Activated naive CD4-positive, alpha-beta T cell treated with anti-CD3 and anti-CD28 coated beads, Interleukin-2, amount 50 U/mL, for 24 hours (primary cell): ENCODE data around the gene NFATC2IP.
"Not testable (repeated sequence)": the region's sequence is repeated elsewhere in the genome, so short reads cannot be mapped to it uniquely, and the experiment has no call there.

Experiments used
- H3K27ac Mint-ChIP-seq: one replicate; pipeline ENCODE4 v1.8.0; 2021; ENCODE audit warnings: mild to moderate bottlenecking, mixed read lengths
- H3K27me3 Mint-ChIP-seq: one replicate; pipeline ENCODE4 v1.8.0; 2021; ENCODE audit warnings: mixed read lengths
- H3K36me3 Mint-ChIP-seq: one replicate; pipeline ENCODE4 v1.8.0; 2021; ENCODE audit warnings: mixed read lengths
- H3K4me1 Mint-ChIP-seq: one replicate; pipeline ENCODE4 v1.8.0; 2021; ENCODE audit warnings: mixed read lengths
- H3K4me3 Mint-ChIP-seq: one replicate; pipeline ENCODE4 v1.8.0; 2021; ENCODE audit warnings: mild to moderate bottlenecking, mixed read lengths
- H3K9me3 Mint-ChIP-seq: one replicate; pipeline ENCODE4 v1.8.0; 2021; ENCODE audit warnings: mixed read lengths

NFATC2IP gene

GRCh38 chr16:28937222-28937876 lies 13.4 kb upstream of the NFATC2IP start:
- no peaks in the 10 kb centered on the region for H3K36me3 Mint-ChIP-seq
- no peak overlapping the region for H3K27ac Mint-ChIP-seq
- no peak overlapping the region for H3K4me3 Mint-ChIP-seq
- no peaks in the 10 kb centered on the region for H3K27me3 Mint-ChIP-seq
- peaks cover 16% of the 10 kb centered on the region for H3K4me1 Mint-ChIP-seq
- H3K9me3 Mint-ChIP-seq: no peaks in the 10 kb centered on the region

GRCh38 chr16:28938721-28939120 lies 12.0 kb upstream of the NFATC2IP start:
- no peak overlapping the region for H3K27ac Mint-ChIP-seq
- H3K27me3 Mint-ChIP-seq: no peaks in the 10 kb centered on the region
- no peak overlapping the region for H3K4me3 Mint-ChIP-seq
- H3K4me1 Mint-ChIP-seq: peaks cover 16% of the 10 kb centered on the region
- H3K36me3 Mint-ChIP-seq: no peaks in the 10 kb centered on the region
- no peaks in the 10 kb centered on the region for H3K9me3 Mint-ChIP-seq

GRCh38 chr16:28939825-28940224 lies 10.9 kb upstream of the NFATC2IP start:
- H3K36me3 Mint-ChIP-seq, H3K4me3 Mint-ChIP-seq, H3K27me3 Mint-ChIP-seq, H3K9me3 Mint-ChIP-seq, H3K27ac Mint-ChIP-seq: not testable (repeated sequence)
- peaks cover 16% of the 10 kb centered on the region for H3K4me1 Mint-ChIP-seq

DNA sequence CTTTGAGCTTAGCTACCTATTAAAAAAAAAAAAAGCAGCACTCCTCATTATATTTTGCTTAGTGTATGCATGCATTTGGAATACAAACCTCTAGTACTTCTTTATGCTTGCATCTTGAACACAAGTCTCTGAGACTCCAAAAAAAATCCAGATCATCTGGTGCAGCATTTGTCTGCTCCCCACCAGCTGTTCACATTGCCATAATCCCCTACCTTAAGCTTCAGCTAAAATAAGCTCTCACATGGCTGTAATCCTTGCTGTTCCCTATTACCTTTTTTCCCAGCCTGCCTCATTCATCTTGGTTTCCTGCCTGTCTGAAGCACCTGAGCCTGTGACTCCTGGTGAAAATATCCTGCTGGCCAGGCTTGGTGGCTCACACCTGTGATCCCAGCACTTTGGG lies 7.5 kb upstream of the NFATC2IP start:
- Mint-ChIP-seq H3K9me3 (no peaks in the 10 kb centered on the region), H3K27ac (no peak overlapping the region), H3K27me3 (no peaks in the 10 kb centered on the region)

DNA sequence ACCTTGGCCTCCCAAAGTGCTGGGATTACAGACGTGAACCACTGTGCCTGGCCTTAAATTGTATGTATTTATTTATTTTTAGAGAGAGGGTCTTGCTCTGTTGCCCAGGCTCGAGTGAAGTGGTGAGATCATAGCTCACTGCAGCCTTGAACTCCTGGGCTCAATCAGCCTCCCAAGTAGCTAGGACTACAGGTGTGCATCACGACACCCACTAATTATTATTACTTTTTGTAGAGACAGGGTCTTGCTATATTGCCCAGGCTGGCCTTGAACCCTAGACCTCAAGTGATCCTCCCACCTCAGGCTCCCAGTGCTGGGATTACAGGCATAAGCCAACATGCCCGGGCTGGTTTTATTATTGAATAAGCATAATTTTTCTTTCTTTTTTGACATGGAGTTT lies 4.1 kb upstream of the NFATC2IP start:
- Mint-ChIP-seq H3K9me3 (no peaks in the 10 kb centered on the region), H3K4me3 (no peak overlapping the region), H3K27ac (no peak overlapping the region), H3K27me3 (no peaks in the 10 kb centered on the region), H3K4me1 (peaks cover 18% of the 10 kb centered on the region), H3K36me3 (no peaks in the 10 kb centered on the region)

More for the DNA sequence above, 7.5 kb upstream of the NFATC2IP start:
- no peak overlapping the region for H3K4me3 Mint-ChIP-seq
- H3K4me1 Mint-ChIP-seq: peaks cover 8% of the 10 kb centered on the region
- no peaks in the 10 kb centered on the region for H3K36me3 Mint-ChIP-seq

DNA sequence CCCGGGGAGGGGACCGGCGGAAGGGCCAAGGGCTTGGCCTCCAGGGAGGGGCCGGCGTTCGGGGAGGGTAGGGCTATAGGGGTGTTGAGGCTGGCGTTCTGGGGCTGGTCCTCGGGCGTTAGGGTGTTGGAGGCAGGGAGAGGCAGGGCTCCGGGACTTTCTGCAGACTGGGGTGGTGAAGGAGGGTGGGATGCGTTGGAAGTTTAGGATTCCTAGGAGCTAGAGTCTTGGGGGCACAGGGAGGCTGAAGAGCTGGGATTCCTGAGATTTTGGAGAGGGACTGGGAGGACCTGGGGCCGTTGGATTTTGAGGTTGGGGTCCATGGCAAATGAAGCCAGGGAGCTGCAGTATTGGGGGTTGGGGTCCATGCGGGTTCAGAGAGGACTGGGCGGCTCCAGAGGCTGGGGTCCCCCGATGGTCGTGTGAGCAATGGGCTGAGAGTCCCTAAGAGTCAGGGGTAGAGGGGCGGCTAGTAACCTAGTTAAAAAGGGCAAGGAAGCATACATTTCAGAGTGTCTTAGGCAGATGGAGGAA lies 740 bp downstream of the NFATC2IP start:
- peak overlapping the region; percentile 84 for H3K27ac Mint-ChIP-seq
- peak overlapping the region; percentile 92 for H3K4me3 Mint-ChIP-seq
- no peaks in the 10 kb centered on the region for H3K27me3 Mint-ChIP-seq
- H3K4me1 Mint-ChIP-seq: peaks cover 40% of the 10 kb centered on the region
- H3K36me3 Mint-ChIP-seq: peaks cover 2% of the 10 kb centered on the region
- no peaks in the 10 kb centered on the region for H3K9me3 Mint-ChIP-seq

- no peak overlapping the region for H3K4me3 Mint-ChIP-seq
- H3K27me3 Mint-ChIP-seq: no peaks in the 10 kb centered on the region
- H3K36me3 Mint-ChIP-seq: peaks cover 11% of the 10 kb centered on the region
- no peaks in the 10 kb centered on the region for H3K9me3 Mint-ChIP-seq
- peaks cover 23% of the 10 kb centered on the region for H3K4me1 Mint-ChIP-seq
- no peak overlapping the region for H3K27ac Mint-ChIP-seq
Measured at GRCh38 chr16:28958216-28958615, 7.5 kb downstream of the NFATC2IP start.

DNA sequence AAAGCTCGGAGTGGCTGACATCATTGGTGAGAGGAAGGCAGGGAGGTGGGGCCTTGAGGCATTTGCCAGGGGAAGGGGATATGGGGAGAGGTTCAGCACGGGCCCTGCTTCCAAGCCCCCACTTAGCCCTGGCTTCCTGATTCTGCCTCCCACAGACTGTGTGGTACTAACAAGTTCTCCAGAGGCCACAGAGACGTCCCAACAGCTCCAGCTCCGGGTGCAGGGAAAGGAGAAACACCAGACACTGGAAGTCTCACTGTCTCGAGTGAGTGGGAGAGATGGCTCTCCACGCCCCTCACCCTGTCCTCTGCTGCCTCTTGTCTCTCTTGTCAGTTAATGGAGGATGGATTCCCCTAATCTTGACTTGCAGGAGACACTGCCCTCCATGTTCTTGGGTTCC lies 8.1 kb downstream of the NFATC2IP start:
- Mint-ChIP-seq H3K4me3 (no peak overlapping the region), H3K36me3 (peaks cover 11% of the 10 kb centered on the region), H3K9me3 (no peaks in the 10 kb centered on the region), H3K27ac (no peak overlapping the region), H3K4me1 (peaks cover 16% of the 10 kb centered on the region), H3K27me3 (no peaks in the 10 kb centered on the region)

GRCh38 chr16:28964072-28964471 lies 13.3 kb downstream of the NFATC2IP start:
- no peaks in the 10 kb centered on the region for H3K9me3 Mint-ChIP-seq
- H3K27ac Mint-ChIP-seq: no peak overlapping the region
- H3K36me3 Mint-ChIP-seq: peaks cover 14% of the 10 kb centered on the region
- H3K4me3 Mint-ChIP-seq: no peak overlapping the region
- H3K4me1 Mint-ChIP-seq: peaks cover 5% of the 10 kb centered on the region
- H3K27me3 Mint-ChIP-seq: no peaks in the 10 kb centered on the region

- Mint-ChIP-seq H3K27me3 (no peaks in the 10 kb centered on the region), H3K4me1 (peaks cover 5% of the 10 kb centered on the region), H3K36me3 (peaks cover 14% of the 10 kb centered on the region), H3K9me3 (no peaks in the 10 kb centered on the region), H3K4me3 (no peak overlapping the region), H3K27ac (no peak overlapping the region)
Measured at GRCh38 chr16:28964496-28964895, 13.8 kb downstream of the NFATC2IP start.

- Mint-ChIP-seq H3K4me3 (peak overlapping the region; percentile 30), H3K4me1 (no peaks in the 10 kb centered on the region), H3K36me3 (peaks cover 7% of the 10 kb centered on the region), H3K27ac (peak overlapping the region; percentile 65), H3K27me3 (no peaks in the 10 kb centered on the region), H3K9me3 (no peaks in the 10 kb centered on the region)
Measured at GRCh38 chr16:28967156-28967555, 16.4 kb downstream of the NFATC2IP start.

DNA sequence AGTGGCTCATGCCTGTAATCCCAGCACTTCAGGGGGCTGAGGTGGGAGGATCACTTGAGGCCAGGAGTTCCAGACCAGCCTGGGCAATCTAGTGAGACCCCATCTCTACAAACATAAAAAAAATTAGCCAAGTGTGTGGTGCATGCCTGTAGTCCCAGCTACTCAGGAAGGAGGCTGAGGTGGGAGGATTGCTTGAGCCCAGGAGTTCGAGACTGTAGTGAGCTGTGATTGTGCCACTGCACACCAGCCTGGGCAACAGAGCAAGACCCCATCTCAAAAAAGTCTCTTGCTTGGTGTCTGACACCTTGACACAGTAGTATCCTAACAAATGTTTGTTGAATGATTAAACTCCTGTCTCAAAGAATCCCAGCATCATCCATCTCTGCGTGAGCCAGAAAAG lies 19.0 kb downstream of the NFATC2IP start:
- not testable (repeated sequence) for H3K4me1 Mint-ChIP-seq, H3K27ac Mint-ChIP-seq, H3K36me3 Mint-ChIP-seq, H3K9me3 Mint-ChIP-seq, H3K4me3 Mint-ChIP-seq, H3K27me3 Mint-ChIP-seq

- peak overlapping the region; percentile 99 for H3K27ac Mint-ChIP-seq
- peaks cover 3% of the 10 kb centered on the region for H3K36me3 Mint-ChIP-seq
- H3K27me3 Mint-ChIP-seq: no peaks in the 10 kb centered on the region
- peaks cover 43% of the 10 kb centered on the region for H3K4me1 Mint-ChIP-seq
- H3K4me3 Mint-ChIP-seq: peak overlapping the region; percentile 99
- no peaks in the 10 kb centered on the region for H3K9me3 Mint-ChIP-seq
Measured at GRCh38 chr16:28974007-28974436, 23.3 kb downstream of the NFATC2IP start.

- H3K27me3 Mint-ChIP-seq: no peaks in the 10 kb centered on the region
- H3K4me1 Mint-ChIP-seq: peaks cover 43% of the 10 kb centered on the region
- no peaks in the 10 kb centered on the region for H3K9me3 Mint-ChIP-seq
- peaks cover 3% of the 10 kb centered on the region for H3K36me3 Mint-ChIP-seq
- peak within 1 kb of the TSS; percentile 99 for H3K4me3 Mint-ChIP-seq
- peak within 1 kb of the TSS; percentile 99 for H3K27ac Mint-ChIP-seq
Measured at GRCh38 chr16:28974437-28975157, 23.9 kb downstream of the NFATC2IP start, which contains the start of gene SPNS1. SPNS1 (plus strand) TSS chr16:28974778; CDS start chr16:28975152, 374 bp downstream.

- Mint-ChIP-seq H3K4me1 (peaks cover 43% of the 10 kb centered on the region), H3K9me3 (no peaks in the 10 kb centered on the region), H3K27me3 (no peaks in the 10 kb centered on the region), H3K4me3 (peak overlapping the region; percentile 99), H3K27ac (peak overlapping the region; percentile 88), H3K36me3 (peaks cover 3% of the 10 kb centered on the region)
Measured at GRCh38 chr16:28975158-28975599, 24.4 kb downstream of the NFATC2IP start.
